NT2/D1 (cell line): ENCODE results near the gene PAQR3.

Source experiments
- DNase-seq: peaks from one replicate; pipeline ENCODE4 v3.0.0-alpha.2; 2011; ENCODE audit warnings: low read depth, low spot score
- H3K27me3 ChIP-seq: 2 replicates; pipeline ENCODE4 v1.6.0; 2011; ENCODE audit warnings: mild to moderate bottlenecking; ENCODE audit not compliant: insufficient read length, insufficient read depth
- H3K36me3 ChIP-seq: 2 replicates; pipeline ENCODE4 v1.6.1; 2011; ENCODE audit warnings: mild to moderate bottlenecking, low read length, mixed read lengths; ENCODE audit not compliant: insufficient read depth, insufficient read length
- H3K4me1 ChIP-seq: 2 replicates; pipeline ENCODE4 v1.5.1; 2011; ENCODE audit not compliant: insufficient read depth, insufficient read length
- H3K4me3 ChIP-seq: 2 replicates; pipeline ENCODE4 v1.5.1; 2011; ENCODE audit warnings: low read depth; ENCODE audit not compliant: insufficient read length
- H3K9ac ChIP-seq: 2 replicates; pipeline ENCODE4 v1.6.0; 2011; ENCODE audit warnings: low read depth; ENCODE audit not compliant: insufficient read length
- H3K9me3 ChIP-seq: 2 replicates; pipeline ENCODE4 v1.5.1; 2011; ENCODE audit warnings: mild to moderate bottlenecking, low read length; ENCODE audit not compliant: insufficient read depth
- SUZ12 ChIP-seq: IDR thresholded peaks from 2 replicates; pipeline ENCODE4 v1.6.1; 2011; ENCODE audit not compliant: insufficient read length, insufficient read depth; ENCODE audit errors: extremely low read depth
- YY1 ChIP-seq: IDR thresholded peaks from 2 replicates; pipeline ENCODE4 v1.6.1; 2011; ENCODE audit not compliant: insufficient read length, insufficient read depth
- ZNF274 ChIP-seq: IDR thresholded peaks from 2 replicates; pipeline ENCODE4 v1.6.1; 2011; ENCODE audit warnings: mild to moderate bottlenecking, low read depth, low read length

PAQR3 gene

DNA sequence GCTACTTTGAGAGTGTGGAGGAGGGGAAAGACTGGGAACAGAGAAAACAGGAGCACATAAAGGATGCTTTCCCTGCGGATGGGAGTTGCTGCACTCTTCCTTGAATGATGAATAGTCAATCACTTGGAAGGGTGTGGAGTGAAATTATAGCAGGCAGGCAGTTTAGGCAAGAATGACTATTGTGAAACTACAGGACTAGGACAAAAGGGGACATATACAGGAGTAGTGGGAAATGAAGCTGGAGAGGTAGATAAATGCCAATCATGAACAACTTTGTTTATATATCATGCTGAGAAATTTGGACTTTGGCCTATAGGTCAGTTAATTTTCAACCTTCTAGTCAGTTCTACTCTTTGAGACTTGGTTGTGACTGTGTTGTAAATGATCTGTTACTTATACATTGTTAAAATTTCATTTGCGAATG lies 76.9 kb downstream of the PAQR3 start:
- no peak for DNase-seq
- no peaks in the 10 kb centered on the region for H3K27me3 ChIP-seq
- no peaks in the 10 kb centered on the region for H3K4me1 ChIP-seq
- peaks cover 25% of the 10 kb centered on the region for H3K36me3 ChIP-seq
- H3K9ac ChIP-seq: no peak overlapping the region
- TF ChIP-seq YY1 (no peak), ZNF274 (no peak), SUZ12 (no peak)
- H3K4me3 ChIP-seq: no peak overlapping the region
- no peaks in the 10 kb centered on the region for H3K9me3 ChIP-seq
